Measurements from ENCODE around the gene GPSM1.
"Not testable (repeated sequence)": the region's sequence is repeated elsewhere in the genome, so short reads cannot be mapped to it uniquely, and the experiment has no call there.

Gene GPSM1

DNA sequence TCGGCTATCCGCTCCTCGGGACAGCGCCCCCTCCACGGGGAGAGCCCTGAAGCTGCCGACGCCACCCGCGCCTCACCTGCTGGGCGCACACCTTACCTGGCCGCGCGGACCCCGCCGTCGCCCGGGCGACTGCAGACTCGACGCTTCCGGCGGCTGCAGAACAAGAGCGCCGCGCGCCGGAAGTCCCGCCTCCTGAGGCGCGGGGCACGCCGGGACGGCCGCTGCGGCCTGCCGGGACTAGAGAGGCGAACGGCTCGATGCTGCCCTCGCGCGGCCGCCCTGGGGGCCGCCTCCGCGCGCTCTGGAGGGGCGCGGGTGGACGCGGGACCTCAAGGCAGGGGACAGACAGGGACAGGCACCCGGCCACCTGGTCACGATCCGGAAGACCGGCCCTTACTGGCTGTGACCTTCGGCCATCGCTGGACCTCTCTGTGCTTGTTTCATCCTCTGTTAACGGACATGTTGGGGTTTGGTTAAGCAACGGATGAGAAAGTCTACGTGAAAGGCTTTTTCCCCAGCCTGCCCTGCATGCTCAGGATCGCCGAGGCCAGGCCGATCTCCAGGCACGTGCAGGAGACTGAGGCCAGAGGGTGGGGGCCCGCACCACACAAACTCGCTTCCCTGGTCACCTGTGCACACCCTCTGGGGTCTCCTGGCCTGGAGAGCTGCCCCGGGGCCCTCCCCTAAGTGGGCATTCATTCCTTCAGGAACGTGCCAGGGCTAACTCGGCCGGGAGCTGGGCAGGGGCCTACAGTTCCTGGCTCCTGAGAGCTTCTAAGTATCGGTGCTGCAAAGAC lies 72.9 kb downstream of the GPSM1 start, which contains the start of gene SNAPC4:
Gene SNAPC4, minus strand, starts transcription at position 133 of the 797 bp plus-strand sequence. CDS start 1,742 bp downstream, outside the sequence.
- ATAC-seq (ENCODE audit: low read depth) (peak; percentile 69), DNase-seq (ENCODE audit: low spot score in 2 of 2) (peak; percentile 85 to 88)
- H3K4me3 Mint-ChIP-seq, result peak within 1 kb of the TSS; percentile 79
- peaks cover 2% of the 10 kb centered on the region for H3K36me3 Mint-ChIP-seq
- H3K9me3 Mint-ChIP-seq, result no peaks in the 10 kb centered on the region
- peak within 1 kb of the TSS; percentile 14 for H3K27ac Mint-ChIP-seq
- H3K27me3 Mint-ChIP-seq, result no peaks in the 10 kb centered on the region
- H3K4me1 Mint-ChIP-seq, result peaks cover 28% of the 10 kb centered on the region

DNA sequence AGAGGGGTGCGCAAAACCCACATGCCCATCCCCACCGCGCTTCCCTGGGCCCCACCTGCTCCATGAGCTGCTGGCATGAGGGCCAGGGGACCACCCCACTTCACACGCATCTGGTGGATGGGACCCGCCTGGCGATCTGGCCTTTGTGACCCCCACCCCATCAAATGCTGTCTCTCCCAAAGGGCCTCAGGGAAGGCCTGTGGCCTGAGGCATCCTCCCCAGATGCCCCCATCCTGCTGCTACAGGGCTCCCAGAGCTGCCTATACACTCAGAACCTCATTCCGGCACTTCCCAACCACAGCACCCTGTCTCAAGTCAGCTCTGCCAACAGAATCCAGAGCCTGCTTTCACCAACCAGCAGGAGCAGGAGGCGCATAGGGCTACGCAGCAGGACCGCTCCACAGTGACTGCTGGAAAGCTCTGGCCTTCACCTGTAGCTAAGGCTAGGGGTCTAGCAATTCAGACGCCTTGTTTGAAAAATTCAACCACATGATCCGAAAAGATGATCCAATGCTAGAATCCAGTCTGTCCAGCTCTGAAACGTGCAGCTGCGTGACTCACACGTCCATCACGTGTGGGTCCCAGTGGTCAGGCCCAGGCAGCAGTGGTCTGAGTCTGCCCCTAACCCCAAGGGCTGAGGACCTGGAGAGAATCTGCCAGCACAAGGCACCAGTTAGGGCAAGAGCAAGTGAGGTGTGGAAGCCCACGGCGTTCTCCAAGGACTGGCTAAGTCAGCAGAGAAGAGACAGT lies 74.0 kb downstream of the GPSM1 start:
- Mint-ChIP-seq H3K27ac (no peak overlapping the region), H3K27me3 (no peaks in the 10 kb centered on the region), H3K4me3 (peak overlapping the region; percentile 52), H3K9me3 (no peaks in the 10 kb centered on the region), H3K4me1 (peaks cover 28% of the 10 kb centered on the region), H3K36me3 (peaks cover 2% of the 10 kb centered on the region)
- ATAC-seq (ENCODE audit: low read depth) (no peak), DNase-seq (ENCODE audit: low spot score in 2 of 2) (no peak)

DNA sequence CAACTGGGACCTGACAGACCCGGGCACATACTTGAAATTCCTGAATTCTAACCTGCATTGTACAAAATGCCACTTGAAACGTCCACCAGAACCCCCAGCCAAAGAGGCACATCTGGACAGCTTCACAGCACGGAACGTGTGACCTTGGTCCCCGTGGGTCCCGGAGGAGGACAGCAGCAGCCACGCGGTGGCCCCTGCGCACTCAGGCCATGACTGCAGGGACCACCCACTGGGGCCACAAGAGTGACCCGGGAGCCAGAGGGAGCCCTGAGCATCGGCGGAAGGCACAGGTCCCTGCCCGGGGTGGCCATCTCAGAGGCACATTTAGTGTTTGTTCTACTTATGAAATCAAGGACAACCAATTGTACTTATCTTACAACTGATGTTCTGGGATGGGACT lies 74.7 kb downstream of the GPSM1 start:
- no peaks in the 10 kb centered on the region for H3K9me3 Mint-ChIP-seq
- H3K4me1 Mint-ChIP-seq, result peaks cover 28% of the 10 kb centered on the region
- DNase-seq (ENCODE audit: low spot score in 2 of 2) (no peak), ATAC-seq (ENCODE audit: low read depth) (no peak)
- H3K36me3 Mint-ChIP-seq, result peaks cover 4% of the 10 kb centered on the region
- H3K27me3 Mint-ChIP-seq, result no peaks in the 10 kb centered on the region
- H3K4me3 Mint-ChIP-seq, result no peak overlapping the region
- no peak overlapping the region for H3K27ac Mint-ChIP-seq

DNA sequence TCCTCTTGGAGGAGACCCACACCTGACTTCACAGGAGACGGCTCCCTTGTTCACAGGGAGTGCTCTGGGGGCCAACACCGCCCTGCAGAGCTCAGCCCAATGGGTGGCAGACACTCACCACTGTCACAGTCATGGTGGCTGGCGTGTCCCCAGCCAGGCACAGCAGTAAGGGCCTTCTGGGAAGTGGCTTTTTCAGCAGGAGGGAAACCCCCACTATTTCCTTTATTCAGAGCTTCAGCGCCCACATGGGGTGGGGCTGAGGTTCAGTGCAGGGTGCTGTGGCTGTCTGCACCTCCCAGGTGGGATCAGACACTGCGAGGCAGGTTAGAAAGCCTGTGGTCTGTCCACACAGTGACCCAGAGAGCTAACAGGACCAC lies 76.2 kb downstream of the GPSM1 start:
- H3K4me3 Mint-ChIP-seq, result peak overlapping the region; percentile 72
- H3K9me3 Mint-ChIP-seq, result peaks cover under 1% of the 10 kb centered on the region
- peak overlapping the region; percentile 95 for H3K27ac Mint-ChIP-seq
- ATAC-seq (ENCODE audit: low read depth) (peak; percentile 86), DNase-seq (ENCODE audit: low spot score in 2 of 2) (peak; percentile 47 to 70)
- H3K27me3 Mint-ChIP-seq, result no peaks in the 10 kb centered on the region
- peaks cover 37% of the 10 kb centered on the region for H3K4me1 Mint-ChIP-seq
- H3K36me3 Mint-ChIP-seq, result peaks cover 7% of the 10 kb centered on the region

DNA sequence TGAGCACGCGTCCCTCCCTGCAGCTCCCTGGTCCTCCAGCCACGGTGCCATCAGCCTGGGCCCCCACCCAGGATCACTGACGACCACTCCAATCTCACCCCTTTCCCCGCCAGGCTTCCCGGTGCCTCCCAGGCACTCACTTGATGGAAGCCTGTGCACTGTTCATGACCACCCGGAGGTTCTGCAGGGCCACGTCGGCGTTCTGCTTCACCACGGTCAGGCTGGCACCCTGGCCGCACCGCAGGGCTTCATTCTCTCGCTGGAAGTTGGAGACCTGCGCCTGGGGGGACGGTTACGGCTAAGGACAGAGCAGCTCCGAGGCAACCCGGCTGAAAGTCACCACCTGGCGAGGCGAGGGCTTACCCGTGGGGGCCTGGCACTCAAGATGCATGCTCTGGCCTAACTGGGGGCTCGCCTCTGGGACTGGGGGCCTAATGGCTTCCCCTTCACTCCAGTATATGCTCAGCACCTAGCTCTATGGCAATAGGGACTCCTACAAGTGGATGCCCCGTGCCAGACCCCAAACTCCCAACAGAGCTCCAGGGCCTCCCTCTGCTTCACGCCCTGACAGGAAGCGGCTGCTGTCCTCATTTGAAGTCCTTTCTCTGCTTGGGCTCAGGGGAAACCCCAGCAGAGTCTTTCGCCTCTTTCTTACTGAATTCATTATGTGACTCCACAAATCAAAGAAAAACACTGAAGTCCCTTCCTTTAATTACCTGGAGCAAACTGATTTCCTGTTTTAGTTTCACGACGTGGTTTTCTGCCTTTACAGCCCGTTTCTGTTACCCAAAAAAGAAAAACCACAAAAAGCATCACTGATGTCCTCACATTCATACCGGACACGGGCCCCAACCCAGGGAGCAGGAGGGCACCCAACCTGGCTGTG lies 76.8 kb downstream of the GPSM1 start:
- Mint-ChIP-seq H3K27ac (peak overlapping the region; percentile 95), H3K4me3 (peak overlapping the region; percentile 72), H3K9me3 (peaks cover 5% of the 10 kb centered on the region), H3K4me1 (peaks cover 36% of the 10 kb centered on the region), H3K27me3 (no peaks in the 10 kb centered on the region), H3K36me3 (peaks cover 12% of the 10 kb centered on the region)
- DNase-seq (ENCODE audit: low spot score in 2 of 2) (peak in 1 of 2 donors; percentile 26), ATAC-seq (ENCODE audit: low read depth) (no peak)

DNA sequence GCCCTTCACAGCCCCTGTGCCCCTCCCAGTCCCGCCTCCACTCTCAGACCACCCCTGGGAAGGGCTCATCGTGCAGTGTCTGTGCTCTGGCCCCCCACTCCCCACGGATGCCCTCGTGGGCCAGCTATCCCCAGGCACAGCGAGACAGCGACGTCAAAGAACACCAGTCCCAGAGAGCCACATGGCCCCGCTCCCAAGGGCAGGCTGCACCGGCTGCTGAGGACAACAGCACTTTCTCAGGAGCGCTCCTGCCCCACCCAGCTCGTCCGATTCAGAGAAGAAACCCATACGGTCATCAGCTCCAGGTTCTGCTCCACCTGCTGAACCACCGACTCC lies 77.4 kb downstream of the GPSM1 start:
- DNase-seq (ENCODE audit: low spot score in 2 of 2) (no peak), ATAC-seq (ENCODE audit: low read depth) (no peak)
- Mint-ChIP-seq H3K4me3 (peak overlapping the region; percentile 72), H3K4me1 (peaks cover 36% of the 10 kb centered on the region), H3K36me3 (peaks cover 12% of the 10 kb centered on the region), H3K27me3 (no peaks in the 10 kb centered on the region), H3K9me3 (peaks cover 5% of the 10 kb centered on the region), H3K27ac (peak overlapping the region; percentile 95)

DNA sequence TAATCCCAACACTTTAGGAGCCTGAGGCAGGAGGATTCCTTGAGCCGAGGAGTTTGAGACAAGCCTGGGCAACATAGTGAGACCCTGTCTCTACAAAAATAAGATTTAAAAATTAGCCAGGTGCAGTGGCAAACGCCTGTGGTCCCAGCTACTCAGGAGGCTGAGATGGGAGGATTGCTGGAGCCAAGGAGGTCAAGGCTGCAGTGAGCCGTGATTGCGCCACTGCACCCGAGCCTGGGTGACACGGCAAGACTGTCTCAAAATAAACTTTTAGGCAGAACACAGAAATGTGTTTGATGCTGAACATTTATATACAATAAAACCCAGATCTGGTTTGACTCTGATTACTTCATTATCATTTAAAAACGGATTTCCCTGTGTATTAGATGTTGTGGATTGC lies 78.1 kb downstream of the GPSM1 start:
- Mint-ChIP-seq H3K27me3 (no peaks in the 10 kb centered on the region), H3K27ac (peak overlapping the region; percentile 95), H3K9me3 (peaks cover 5% of the 10 kb centered on the region), H3K4me1 (peaks cover 39% of the 10 kb centered on the region), H3K4me3 (no peak overlapping the region), H3K36me3 (peaks cover 12% of the 10 kb centered on the region)
- ATAC-seq (ENCODE audit: low read depth) (no peak), DNase-seq (ENCODE audit: low spot score in 2 of 2) (no peak)

DNA sequence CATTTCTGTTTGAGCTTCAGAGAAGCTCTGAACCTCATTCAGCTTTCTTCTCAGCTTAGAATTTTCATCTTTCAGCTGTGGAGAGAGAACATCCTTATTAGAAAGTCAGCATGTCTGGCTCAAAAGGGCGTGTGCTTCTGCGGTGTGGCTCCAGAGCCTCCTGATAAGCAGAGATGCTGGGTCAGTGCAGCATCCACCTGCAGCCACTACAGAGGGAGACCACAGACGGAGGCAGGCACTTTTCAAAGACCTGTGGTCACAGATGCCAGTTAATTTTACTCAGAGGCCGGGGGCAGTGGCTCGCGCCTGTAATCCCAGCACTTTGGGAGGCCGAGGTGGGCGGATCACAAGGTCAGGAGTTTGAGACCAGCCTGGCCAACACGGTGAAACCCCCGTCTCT lies 78.6 kb downstream of the GPSM1 start:
- not testable (repeated sequence) for H3K4me3 Mint-ChIP-seq; H3K27me3 Mint-ChIP-seq; H3K9me3 Mint-ChIP-seq; DNase-seq (ENCODE audit: low spot score in 2 of 2); H3K27ac Mint-ChIP-seq; ATAC-seq (ENCODE audit: low read depth)
- Mint-ChIP-seq H3K4me1 (peaks cover 39% of the 10 kb centered on the region), H3K36me3 (peaks cover 12% of the 10 kb centered on the region)

DNA sequence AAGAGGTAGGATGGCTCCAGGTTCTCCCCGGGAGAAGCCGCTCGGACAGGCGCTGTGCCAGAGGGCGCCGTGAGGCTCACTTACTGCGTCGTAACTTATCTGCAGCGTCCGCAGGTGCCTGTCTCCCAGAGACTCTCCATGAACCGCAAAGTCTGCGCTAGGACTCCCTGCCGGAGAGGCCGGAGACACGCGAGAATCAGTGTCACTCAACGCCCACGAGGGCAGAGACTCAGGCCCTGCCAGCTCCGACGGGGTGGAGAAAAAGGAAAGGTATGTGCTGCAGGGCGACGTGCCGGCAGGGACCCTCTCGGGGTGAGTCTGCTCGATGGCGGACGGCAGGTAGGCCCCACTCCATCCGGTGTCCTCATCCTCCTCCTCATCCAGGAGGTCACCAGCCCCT lies 79.7 kb downstream of the GPSM1 start:
- H3K4me1 Mint-ChIP-seq, result peaks cover 42% of the 10 kb centered on the region
- not testable (repeated sequence) for H3K27me3 Mint-ChIP-seq; H3K4me3 Mint-ChIP-seq; H3K9me3 Mint-ChIP-seq; ATAC-seq (ENCODE audit: low read depth); H3K27ac Mint-ChIP-seq; DNase-seq (ENCODE audit: low spot score in 2 of 2)
- peaks cover 12% of the 10 kb centered on the region for H3K36me3 Mint-ChIP-seq

DNA sequence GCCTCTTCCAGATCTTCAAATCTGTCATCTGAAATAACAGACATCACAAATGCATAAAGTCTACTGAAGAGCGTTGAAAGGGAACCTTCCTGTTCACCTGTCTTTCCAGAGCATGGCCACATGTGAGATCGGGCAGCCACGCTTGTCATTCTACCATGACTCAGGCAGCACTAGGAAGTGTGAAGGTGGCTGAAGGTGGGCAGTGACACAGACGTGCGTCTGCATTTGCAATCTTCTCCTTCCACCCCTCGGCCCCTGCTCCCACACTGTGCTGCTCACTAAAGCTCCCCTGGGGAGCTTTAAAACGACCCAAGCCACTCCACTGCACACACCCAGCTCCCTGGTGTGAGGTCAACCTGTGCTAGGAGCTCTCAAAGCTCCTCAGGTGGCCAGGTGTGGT lies 80.6 kb downstream of the GPSM1 start:
- Mint-ChIP-seq H3K4me3 (no peak overlapping the region), H3K27ac (peak overlapping the region; percentile 68), H3K9me3 (peaks cover 5% of the 10 kb centered on the region), H3K27me3 (no peaks in the 10 kb centered on the region), H3K4me1 (peaks cover 42% of the 10 kb centered on the region), H3K36me3 (peaks cover 12% of the 10 kb centered on the region)
- DNase-seq (ENCODE audit: low spot score in 2 of 2) (no peak), ATAC-seq (ENCODE audit: low read depth) (no peak)
